Gastrocnemius medialis (tissue), 4 donors: ENCODE measurements around the gene C14orf180. TPM values are rescaled to one million over a fixed set of nuclear protein-coding genes. Genes with fewer than 3 reads are reported as not detected.

Source experiments
- ATAC-seq, 2 donors: fragments of 150-250 bp; one replicate each; pipeline ENCODE4 v1.9.1; 2016
- DNase-seq, 2 donors: peaks; one replicate each; pipeline ENCODE4 v3.0.0-alpha.2; 2019
- H3K27ac ChIP-seq, 4 donors: fragments of 200-600 bp; sonication (generic); 1 replicate in 1 of 4; 2 replicates in 3 of 4; pipeline ENCODE4 v1.5.1; 2016 to 2018; ENCODE audit warnings: mild to moderate bottlenecking in 2 of 4, moderate library complexity in 1 of 4
- H3K27me3 ChIP-seq, 3 donors: fragments of 200-600 bp; sonication (generic) in 2 of 3; 1 replicate in 1 of 3; 2 replicates in 2 of 3; pipeline versions ENCODE4 v1.5.1 to v1.6.0; 2016 to 2019; ENCODE audit warnings: mild to moderate bottlenecking in 1 of 3, moderate library complexity in 1 of 3
- H3K36me3 ChIP-seq, 2 donors: fragments of 200-600 bp; sonication (generic) in 1 of 2; one replicate each; pipeline ENCODE4 v1.5.1; 2017 to 2018
- H3K4me1 ChIP-seq, 2 donors: fragments of 200-600 bp; sonication (generic) in 1 of 2; one replicate each; pipeline ENCODE4 v1.5.1; 2016 to 2017; ENCODE audit warnings: mild to moderate bottlenecking in 2 of 2
- H3K4me3 ChIP-seq, 4 donors: fragments of 200-600 bp; sonication (generic) in 3 of 4; 1 replicate in 1 of 4; 2 replicates in 3 of 4; pipeline ENCODE4 v1.5.1; 2016 to 2019; ENCODE audit warnings: mild to moderate bottlenecking in 2 of 4
- H3K9me3 ChIP-seq, 3 donors: fragments of 200-600 bp; sonication (generic) in 2 of 3; 1 replicate in 1 of 3; 2 replicates in 2 of 3; pipeline ENCODE4 v1.5.1; 2016 to 2019
- CTCF ChIP-seq, 5 experiments: fragments of 450-650 bp in 3 of 5; fragments of 200-600 bp in 2 of 5; sonication (generic) in 2 of 5; IDR thresholded peaks in 4 of 5; conservative IDR thresholded peaks in 1 of 5; 1 replicate in 4 of 5; 2 replicates in 1 of 5; pipeline ENCODE4 v1.5.1; 2016 to 2019; ENCODE audit warnings: antibody characterized with exemption in 5 of 5, mild to moderate bottlenecking in 3 of 5, moderate library complexity in 3 of 5
- POLR2A ChIP-seq, 2 donors: fragments of 450-650 bp; IDR thresholded peaks; one replicate each; pipeline ENCODE4 v1.6.1; 2017; ENCODE audit warnings: antibody characterized with exemption in 2 of 2, mild to moderate bottlenecking in 2 of 2, moderate library complexity in 2 of 2
- in situ Hi-C, 4 donors: fragments of 200-750 bp; cut with MboI; loops; one replicate each; pipeline versions ENCODE4 v1.15.0 to v1.8.0; 2017; ENCODE audit warnings: low sequenced_read_pairs in 4 of 4
- intact Hi-C: fragments of 100-400 bp; cut with DNase I; formaldehyde crosslinking; loops from one replicate; pipeline ENCODE4 v1.15.1; 2023; ENCODE audit warnings: low total_unique reads
- total RNA-seq, 4 donors: library from RNA; depleted of rRNA; stranded (reverse); fragments of >200 nt; gene quantifications; one replicate each; pipeline versions ENCODE4 v1.1.0 to v1.2.3, GENCODE V29; 2016

C14orf180 gene
- total RNA-seq, 4 donors from 2014 or later = 0.16 to 1.5 (median 0.25) TPM

GRCh38 chr14:104588066-104588857 is 8.7 kb downstream of the C14orf180 start:
- Histone ChIP-seq H3K4me1 (no peaks in the 10 kb centered on the region), H3K4me3 (no peak overlapping the region), H3K9me3 (no peaks in the 10 kb centered on the region), H3K27me3 (no peaks in the 10 kb centered on the region), H3K36me3 (no peaks in the 10 kb centered on the region), H3K27ac (no peak overlapping the region)
- ATAC-seq (no peak), DNase-seq (no peak)
- in situ Hi-C loops (no loop called here), intact Hi-C loops (no loop called here)
- TF ChIP-seq POLR2A (IDR thresholded peaks at IDR 0.05) (no peak), CTCF (IDR thresholded peaks at IDR 0.05 in 4 of 5, conservative IDR thresholded peaks at IDR 0.05 in 1 of 5) (no peak)

GRCh38 chr14:104589338-104590195 is 10.0 kb downstream of the C14orf180 start:
- in situ Hi-C loops (no loop called here), intact Hi-C loops (no loop called here)
- H3K27me3 ChIP-seq = no peaks in the 10 kb centered on the region
- H3K9me3 ChIP-seq = no peaks in the 10 kb centered on the region
- H3K4me3 ChIP-seq = no peak overlapping the region
- H3K27ac ChIP-seq = no peak overlapping the region
- no peak for DNase-seq
- no peaks in the 10 kb centered on the region for H3K36me3 ChIP-seq
- no peaks in the 10 kb centered on the region for H3K4me1 ChIP-seq
- ATAC-seq = no peak
- TF ChIP-seq CTCF (IDR thresholded peaks at IDR 0.05 in 4 of 5, conservative IDR thresholded peaks at IDR 0.05 in 1 of 5) (no peak), POLR2A (IDR thresholded peaks at IDR 0.05) (no peak)

- no peaks in the 10 kb centered on the region for H3K27me3 ChIP-seq
- no peak overlapping the region for H3K27ac ChIP-seq
- H3K9me3 ChIP-seq = no peaks in the 10 kb centered on the region
- no peaks in the 10 kb centered on the region for H3K36me3 ChIP-seq
- in situ Hi-C loops = no loop called here
- no peak for ATAC-seq
- intact Hi-C loops = no loop called here
- DNase-seq = no peak
- no peak overlapping the region for H3K4me3 ChIP-seq
- TF ChIP-seq POLR2A (IDR thresholded peaks at IDR 0.05) = no peak
- H3K4me1 ChIP-seq = no peaks in the 10 kb centered on the region
Measured at GRCh38 chr14:104590240-104590965, 10.8 kb downstream of the C14orf180 start.

GRCh38 chr14:104591031-104591430 is 11.5 kb downstream of the C14orf180 start:
- ATAC-seq (no peak), DNase-seq (no peak)
- no peaks in the 10 kb centered on the region for H3K4me1 ChIP-seq
- no peak overlapping the region for H3K4me3 ChIP-seq
- intact Hi-C loops (no loop called here), in situ Hi-C loops (no loop called here)
- H3K27ac ChIP-seq = no peak overlapping the region
- H3K36me3 ChIP-seq = no peaks in the 10 kb centered on the region
- peaks cover 0 to 4% (median 0%) of the 10 kb centered on the region in 3 donors for H3K27me3 ChIP-seq
- TF ChIP-seq CTCF (IDR thresholded peaks at IDR 0.05 in 4 of 5, conservative IDR thresholded peaks at IDR 0.05 in 1 of 5) = no peak
- TF ChIP-seq POLR2A (IDR thresholded peaks at IDR 0.05) = no peak
- H3K9me3 ChIP-seq = no peaks in the 10 kb centered on the region
